Measurements from ENCODE around the gene MRPL9.
"Not testable (repeated sequence)": the region's sequence is repeated elsewhere in the genome, so short reads cannot be mapped to it uniquely, and the experiment has no call there.

Gene MRPL9

DNA sequence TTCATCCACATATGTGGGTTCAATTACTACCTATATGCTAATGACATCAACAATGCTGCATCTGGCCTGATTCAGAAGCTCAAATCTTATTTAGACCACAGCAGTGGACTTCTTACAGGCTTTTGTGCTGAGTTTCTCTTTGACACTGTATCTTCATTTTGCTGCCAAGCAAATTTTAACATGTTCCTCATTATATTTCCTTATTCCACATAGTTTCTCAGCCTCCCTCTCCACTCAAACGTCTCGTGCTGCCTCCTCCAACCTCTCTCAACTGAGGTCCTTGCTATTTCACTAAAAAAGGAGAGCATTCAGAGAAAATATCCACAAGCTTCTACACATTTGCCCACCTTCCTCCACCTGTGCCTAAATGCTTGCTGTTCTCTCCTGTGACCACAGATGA lies 20.5 kb upstream of the MRPL9 start:
- no peak for DNase-seq (ENCODE audit: low read depth)

DNA sequence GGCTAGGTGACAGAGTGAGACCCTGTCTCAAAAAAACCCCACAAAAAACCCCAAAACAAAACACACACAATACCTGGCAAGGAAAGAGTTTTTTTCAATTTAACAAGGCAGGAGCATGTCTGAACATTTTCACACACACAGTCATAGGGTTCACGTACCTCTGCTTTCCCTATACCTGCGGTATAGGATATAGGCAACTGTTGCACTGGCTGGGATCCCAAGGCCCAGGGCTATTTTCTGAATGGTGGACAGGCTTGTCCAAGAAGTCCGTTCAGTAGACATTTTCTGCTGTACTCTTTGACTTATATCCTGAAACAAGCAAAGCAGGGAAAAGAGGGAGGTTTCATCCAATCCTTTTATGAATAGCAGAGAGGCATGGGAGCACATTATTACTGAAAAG lies 19.4 kb upstream of the MRPL9 start:
- no peak for DNase-seq (ENCODE audit: low read depth)

DNA sequence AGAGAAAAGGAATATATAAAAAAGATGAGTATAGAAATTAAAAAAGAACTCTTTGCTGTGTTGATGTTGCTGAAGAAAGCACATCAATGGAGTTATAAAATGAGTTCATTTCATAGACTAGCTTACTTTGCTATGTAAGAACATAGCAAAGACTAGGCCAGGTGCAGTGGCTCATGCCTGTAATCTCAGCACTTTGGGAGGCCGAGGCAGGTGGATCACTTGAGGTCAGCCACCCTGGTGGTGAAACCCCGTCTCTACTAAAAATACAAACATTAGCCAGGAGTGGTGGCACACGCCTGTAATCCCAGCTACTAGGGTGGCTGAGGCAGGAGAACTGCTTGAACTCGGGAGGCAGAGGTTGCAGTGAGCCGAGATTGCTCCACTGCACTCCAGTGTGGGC lies 18.7 kb upstream of the MRPL9 start:
- DNase-seq (ENCODE audit: low read depth), result not testable (repeated sequence)

DNA sequence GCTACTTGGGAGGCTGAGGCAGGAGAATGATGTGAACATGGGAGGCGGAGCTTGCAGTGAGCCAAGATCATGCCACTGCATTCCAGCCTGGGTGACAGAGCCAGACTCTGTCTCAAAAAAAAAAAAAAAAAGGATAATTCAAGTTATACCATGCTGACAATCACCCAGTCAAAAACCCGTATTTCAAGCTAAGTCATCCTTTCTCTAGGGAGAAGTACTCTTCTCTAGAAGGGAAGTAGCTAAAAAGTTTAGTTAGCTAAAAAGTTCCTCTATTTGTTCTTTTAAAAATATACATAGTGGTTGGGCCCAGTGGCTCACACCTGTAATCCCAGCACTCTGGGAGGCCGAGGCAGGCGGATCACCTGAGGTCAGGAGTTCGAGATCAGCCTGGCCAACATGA lies 17.4 kb upstream of the MRPL9 start:
- not testable (repeated sequence) for DNase-seq (ENCODE audit: low read depth)

DNA sequence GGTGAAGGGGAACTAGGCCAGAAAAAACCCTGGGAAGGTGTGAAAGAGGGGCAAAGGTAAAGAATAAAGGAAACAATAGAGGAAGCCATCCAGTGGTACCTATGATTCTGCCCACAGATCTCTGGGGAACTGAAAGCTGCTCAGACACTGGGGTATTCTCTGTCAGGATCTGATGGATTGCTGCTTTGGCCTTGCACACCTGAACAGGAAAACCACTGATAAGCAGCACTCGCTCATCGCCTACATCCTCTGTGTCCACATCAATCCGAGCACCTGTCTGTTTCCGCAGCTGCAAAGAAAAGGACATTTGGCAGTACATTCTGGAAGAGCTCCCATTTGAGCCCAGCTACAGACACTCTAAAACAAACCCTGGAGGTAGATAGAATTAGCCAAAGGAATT lies 16.6 kb upstream of the MRPL9 start:
- no peak for DNase-seq (ENCODE audit: low read depth)

DNA sequence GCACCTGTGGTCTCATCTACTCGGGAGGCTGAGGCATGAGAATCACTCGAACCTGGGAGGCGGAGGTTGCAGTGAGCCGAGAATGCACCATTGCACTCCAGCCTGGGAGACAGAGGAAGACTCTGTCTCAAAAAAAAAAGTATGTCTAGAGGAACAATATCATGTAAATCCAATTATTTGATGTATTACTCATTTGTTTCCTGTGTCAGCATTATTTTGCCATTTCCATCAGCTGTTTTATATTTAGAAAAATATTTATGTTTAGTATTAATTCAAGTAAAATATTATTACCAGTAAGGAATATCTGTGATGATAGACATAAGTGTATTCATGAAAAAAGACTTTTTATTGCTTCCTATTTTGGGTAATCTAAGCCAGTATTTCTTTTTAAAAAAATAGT lies 14.0 kb upstream of the MRPL9 start:
- no peak for DNase-seq (ENCODE audit: low read depth)

DNA sequence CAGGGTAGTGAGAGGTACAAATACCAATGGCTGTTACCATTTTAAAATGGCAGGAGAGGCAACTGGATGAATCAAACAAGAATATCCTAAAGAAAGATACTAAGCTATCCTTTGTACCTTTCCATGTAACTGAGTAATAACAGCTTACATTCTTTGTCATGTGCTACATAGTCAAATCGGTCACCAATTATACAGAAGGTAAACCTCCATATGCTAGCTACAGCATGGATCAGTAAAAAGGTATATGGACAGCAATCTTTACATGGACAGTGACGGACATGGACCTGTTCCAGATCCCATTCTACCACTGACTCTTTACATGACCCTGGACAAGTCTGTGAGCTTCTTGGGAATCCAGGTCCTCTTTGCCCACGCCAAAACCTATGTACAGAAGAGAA lies 13.4 kb upstream of the MRPL9 start:
- DNase-seq (ENCODE audit: low read depth), result no peak

DNA sequence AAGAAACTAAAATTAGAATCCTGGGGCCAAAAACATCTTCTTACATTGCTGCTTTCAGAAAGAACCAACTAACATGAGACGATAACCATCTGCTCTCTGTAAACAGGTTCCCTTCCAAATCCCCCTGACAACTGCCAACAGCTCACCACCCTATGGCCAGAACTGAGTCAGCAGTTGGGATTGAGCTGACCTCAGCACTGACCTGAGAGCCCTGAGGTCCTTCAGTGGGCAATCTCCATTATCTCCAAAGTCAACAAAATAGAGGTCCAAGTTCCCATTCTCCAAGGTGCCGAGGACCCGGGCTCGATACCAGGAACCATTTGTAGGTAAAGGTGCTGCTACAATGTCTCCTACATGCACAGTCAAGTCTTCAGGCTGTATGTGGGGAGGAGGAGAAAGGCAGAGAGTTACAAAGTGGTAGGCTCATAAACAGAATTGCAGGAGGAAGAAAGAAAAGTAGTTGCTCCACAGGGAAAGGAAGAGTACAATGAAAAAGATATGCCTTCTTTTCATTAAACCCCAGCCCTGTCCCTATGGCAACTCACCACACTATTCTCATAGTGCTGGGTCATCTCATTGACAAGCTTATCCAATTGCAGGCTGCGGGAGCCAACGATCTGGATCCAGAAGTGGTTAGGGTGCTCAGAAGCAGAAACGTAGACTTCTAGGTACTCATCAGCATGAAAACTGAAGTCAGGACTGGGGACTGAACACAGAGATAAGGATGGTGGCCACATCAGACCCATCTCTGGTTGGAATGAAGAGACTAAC lies 12.8 kb upstream of the MRPL9 start:
- DNase-seq (ENCODE audit: low read depth), result no peak

DNA sequence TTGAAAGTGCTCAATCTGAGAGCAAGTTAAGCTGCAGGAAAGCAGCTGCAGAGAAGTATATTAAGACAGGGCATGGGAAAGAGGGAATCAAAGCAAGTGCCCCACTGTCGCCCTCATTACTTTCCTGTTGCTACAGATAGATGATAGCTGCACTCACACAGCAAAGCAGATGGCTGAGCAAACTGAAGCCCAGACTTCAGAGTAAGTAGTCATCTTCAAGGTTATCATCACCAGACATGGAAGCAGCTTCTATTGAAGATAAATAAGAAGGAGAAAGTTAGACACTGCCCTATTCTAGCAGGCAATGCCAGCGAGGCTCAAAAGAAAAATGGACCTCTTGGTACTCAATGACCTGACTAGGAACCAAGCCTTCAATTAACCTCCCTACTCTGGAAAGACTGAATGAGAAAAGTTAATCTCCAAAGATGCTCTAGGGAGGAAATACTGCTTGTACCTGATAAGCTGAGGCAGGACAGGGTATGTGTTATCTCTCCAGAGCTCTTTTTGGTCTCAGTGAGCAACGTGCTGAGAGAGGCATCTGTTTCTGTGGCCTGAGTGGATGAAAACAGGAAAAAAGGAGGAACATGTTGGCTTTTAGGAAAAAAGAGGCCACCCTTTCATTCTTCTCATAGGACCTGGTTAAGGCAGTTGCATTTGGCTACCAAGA lies 11.1 kb upstream of the MRPL9 start:
- DNase-seq (ENCODE audit: low read depth), result no peak

DNA sequence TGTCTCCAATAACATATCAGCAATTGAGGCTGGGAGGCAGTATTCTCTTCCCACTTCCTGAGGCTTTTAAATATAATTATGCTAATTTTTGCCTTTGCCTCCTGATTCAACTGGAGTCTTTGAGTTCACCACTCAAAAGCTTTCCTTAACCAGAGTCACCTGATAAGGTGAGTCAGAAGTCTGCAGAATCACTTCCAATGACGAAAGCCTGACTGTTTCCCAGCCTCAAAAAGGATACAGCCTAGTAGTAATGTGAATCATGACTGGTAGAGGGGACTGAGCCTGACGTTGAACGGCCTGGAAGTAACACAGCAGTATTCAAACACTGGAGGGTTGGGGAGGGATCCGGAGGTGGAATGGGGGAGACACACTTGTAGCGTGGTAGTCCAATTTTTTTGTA lies 10.4 kb upstream of the MRPL9 start:
- no peak for DNase-seq (ENCODE audit: low read depth)

DNA sequence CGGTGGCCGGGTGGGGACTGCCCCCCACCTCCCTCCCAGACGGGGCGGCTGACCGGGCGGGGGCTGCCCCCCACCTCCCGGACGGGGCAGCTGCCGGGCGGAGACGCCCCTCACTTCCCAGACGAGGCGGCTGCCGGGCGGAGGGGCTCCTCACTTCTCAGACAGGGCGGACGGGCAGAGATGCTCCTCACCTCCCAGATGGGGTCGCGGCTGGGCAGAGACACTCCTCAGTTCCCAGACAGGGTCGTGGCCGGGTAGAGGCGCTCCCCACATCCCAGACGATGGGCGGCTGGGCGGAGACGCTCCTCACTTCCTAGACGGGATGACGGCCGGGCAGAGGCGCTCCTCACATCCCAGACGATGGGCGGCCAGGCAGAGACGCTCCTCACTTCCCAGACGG lies 6.0 kb upstream of the MRPL9 start:
- DNase-seq (ENCODE audit: low read depth), result not testable (repeated sequence)

DNA sequence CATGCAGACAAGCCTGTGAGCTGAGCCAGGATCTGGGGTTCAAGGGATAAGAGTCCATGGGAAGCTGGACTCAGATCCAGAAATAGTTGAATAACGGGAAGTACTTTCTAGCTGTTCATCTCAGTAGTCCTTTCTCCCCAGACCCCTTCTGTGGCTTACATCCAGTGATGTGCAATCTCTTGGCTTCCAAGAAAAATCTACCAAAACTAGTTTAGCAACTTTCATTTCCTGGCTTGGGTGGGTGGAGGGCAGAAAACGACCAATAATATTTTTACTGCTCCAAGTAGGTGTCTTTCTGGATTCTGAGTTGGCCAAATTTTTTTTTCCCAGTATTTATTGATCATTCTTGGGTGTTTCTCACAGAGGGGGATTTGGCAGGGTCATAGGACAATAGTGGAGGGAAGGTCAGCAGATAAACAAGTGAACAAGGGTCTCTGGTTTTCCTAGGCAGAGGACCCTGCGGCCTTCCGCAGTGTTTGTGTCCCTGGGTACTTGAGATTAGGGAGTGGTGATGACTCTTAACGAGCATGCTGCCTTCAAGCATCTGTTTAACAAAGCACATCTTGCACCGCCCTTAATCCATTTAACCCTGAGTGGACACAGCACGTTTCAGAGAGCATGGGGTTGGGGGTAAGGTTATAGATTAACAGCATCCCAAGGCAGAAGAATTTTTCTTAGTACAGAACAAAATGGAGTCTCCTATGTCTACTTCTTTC lies 5.2 kb upstream of the MRPL9 start:
- not testable (repeated sequence) for DNase-seq (ENCODE audit: low read depth)

DNA sequence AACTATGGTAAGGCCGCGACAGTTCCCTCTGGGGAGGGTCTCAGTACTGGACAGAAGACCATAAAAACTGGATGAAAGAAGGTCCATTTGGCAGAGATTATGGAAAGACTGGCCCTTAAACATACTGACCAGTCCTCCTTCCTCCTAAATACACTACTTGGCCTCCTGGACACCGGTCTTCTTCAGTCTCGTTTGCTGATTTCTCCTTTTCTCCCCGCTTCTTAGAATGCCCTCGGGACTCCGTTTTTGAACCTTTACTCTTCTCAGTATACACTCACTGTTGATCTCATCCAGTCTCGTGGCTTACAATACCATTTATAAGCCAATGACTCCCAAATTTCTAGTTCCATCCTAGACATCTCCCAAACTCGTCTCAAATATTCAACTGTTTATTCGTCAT lies 694 bp upstream of the MRPL9 start:
- DNase-seq (ENCODE audit: low read depth), result no peak

DNA sequence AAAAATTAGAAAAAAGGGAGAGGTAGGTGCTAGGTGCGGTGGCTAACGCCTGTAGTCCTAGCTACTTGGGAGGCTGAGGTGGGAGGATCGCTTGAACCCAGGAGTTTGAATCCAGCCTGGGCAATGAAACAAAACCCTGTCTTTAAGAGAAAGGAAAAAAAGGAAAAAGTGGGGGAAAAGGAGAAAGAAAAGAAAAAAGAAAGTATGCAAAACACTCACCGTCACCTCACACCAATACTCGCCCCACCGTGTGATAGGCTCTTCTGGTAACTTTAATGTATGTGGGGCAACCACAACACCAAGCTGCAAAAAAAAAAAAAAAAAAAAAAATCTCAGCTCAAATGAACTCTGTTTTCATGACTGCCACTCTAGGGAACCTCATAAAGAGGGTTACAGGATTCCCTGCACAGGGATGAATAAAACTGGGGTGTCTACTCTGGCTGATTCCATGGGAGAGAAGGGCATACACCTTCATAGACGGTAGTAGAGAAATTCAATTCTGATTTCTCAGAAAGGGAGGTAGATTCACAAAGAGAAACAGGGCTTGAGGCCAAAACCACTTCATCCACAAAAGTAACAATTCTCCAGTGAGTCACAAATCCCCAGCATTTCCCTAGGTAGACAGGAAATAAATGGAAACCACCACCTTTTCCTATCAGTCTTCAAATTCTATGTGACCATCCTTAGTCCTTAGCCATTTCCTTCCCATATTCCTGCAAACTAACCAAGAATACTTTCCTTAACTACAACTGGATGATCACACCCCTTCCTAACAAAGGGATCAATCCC lies 2.5 kb downstream of the MRPL9 start:
- DNase-seq (ENCODE audit: low read depth), result no peak

DNA sequence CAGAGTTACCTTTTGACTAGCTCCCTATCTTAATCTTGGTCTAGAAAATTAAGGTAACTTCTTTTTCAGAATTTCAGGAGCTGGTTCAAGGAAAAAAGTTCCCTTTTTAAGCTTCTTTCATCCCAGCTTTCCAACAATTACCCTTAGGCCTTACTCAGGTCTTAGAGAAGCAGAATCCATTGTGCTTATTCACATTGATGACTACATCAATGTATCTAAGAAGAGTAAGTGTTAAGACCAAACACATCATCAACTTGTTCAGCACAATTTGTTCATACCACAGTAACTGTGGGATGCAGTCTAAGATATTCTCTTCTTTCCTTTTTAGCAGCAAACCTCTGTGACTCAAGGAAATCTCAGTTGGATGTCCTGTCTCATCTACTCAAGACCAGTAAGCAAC lies 4.1 kb downstream of the MRPL9 start:
- DNase-seq (ENCODE audit: low read depth), result no peak

DNA sequence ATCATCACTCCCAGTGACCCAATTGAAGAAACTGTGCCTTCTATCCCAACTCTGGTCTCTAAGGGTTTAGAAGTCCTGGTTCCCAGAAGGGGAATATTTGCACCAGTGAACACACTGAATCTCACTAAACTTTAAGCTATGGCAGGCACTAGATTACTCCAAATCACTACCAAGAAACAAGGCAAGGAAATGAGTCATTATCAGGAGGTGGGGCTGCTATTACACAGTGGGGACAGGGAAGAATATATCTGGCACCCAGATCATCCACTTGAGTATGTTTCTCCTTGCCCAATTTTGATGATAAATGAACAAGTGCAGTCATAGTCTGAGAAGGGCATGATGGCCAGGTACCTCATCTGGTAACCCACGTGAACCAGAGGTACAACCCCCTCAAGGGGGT lies 7.0 kb downstream of the MRPL9 start:
- no peak for DNase-seq (ENCODE audit: low read depth)

DNA sequence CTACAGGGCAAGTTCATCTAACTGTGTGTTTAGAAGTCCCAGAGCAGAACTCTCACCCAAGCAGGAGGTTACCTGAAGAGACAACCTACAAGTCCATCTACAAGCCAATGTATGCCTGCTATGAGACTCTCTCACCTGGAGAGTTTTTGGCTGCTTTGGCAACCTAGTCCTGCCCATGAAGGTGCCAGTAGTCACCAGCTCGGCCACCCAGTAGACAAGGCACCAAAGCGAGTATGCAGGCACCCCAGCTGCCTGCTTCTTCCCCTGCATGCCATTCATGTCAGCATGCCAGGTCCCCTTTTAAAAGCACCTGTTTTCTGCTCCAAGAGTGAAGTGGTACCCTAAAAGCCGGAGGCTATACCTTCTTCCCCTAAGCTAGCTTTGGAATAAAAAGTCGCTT lies 21.8 kb downstream of the MRPL9 start:
- no peak for DNase-seq (ENCODE audit: low read depth)

DNA sequence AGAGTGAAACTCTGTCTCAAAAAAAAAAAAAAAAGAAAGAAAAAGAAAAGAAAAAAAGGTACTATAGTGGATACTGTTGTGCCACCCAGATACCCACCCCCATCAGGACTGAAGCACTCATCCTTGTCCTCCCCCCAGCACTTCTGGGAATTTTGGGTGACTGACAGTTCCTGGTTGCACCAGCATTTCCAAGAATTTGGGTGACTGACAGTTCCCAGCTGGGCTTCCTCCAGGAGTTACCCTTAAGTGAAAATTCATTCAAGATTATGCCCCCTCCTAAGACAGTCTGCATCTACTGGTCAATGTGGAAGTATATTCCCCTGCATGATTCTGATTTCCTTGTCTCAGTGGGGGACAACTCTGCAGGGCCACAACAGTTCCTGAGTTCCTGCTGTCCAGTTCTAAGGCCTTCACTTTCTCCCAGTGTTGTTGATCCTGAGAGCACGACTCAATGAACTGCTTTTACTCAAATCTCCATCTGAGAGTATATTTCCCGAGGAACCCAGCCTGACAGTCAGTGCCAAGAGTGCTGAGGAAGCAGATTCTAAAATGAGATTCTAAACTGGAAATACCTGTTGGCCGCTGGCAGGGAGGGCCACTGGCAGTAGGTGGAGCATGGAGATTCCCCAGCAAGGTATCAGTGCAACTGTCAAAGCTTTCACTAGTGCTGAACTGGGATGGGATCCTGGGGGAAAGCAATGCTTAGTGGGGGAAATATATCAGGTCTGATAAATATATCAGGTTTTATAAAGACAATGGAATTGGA lies 23.5 kb downstream of the MRPL9 start:
- DNase-seq (ENCODE audit: low read depth), result no peak

DNA sequence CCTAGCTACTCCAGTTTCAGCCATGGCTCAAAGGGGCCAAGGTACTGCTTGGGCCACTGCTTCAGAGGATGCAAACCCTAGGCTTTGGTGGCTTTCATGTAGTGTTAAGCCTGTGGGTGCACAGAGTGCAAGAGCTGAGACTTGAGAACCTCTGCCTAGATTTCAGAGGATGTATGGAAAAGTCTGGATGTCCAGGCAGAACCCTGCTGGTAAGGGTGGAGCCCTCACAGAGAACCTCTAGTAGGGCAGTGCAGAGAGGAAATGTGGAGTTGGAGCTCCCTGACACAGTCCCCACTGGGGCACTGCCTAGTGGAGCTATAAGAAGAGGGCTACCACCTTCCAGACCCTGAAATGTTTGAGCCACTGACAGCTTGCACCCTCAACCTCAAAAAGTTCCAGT lies 25.8 kb downstream of the MRPL9 start:
- DNase-seq (ENCODE audit: low read depth), result no peak

DNA sequence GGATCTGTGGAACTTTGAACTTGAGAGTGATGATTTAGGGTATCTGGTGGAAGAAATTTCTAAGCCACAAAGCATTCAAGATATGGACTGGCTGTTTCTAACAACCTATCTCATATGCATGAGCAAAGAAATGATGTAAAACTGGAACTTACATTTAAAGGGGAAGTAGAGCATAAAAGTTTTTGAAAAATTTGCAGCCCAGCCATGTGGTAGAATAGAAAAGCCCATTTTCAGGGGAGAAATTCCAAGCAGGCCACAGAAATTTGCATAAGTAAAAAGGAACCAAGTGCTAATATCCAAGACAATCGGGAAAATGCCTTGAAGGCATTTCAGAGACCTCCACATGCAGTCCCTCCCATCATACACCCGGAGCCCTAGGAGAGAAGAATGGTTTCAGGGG lies 26.3 kb downstream of the MRPL9 start:
- no peak for DNase-seq (ENCODE audit: low read depth)

DNA sequence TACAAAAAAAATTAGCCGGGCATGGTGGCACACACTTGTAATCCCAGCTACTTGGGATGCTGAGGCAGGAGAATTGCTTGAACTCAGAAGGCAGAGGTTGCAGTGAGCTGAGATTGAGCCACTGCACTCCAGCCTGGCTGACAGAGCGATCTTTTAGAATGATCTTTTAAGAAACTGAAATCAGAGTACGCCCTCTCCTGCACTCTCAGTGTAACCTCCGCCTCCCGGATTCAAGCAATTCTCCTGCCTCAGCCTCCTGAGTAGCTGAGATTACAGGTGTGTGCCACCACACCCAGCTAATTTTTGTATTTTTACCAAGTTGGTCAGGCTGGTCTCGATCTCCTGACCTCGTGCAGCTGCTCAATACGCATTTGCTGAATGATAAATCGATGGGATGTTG lies 29.3 kb downstream of the MRPL9 start:
- not testable (repeated sequence) for DNase-seq (ENCODE audit: low read depth)

DNA sequence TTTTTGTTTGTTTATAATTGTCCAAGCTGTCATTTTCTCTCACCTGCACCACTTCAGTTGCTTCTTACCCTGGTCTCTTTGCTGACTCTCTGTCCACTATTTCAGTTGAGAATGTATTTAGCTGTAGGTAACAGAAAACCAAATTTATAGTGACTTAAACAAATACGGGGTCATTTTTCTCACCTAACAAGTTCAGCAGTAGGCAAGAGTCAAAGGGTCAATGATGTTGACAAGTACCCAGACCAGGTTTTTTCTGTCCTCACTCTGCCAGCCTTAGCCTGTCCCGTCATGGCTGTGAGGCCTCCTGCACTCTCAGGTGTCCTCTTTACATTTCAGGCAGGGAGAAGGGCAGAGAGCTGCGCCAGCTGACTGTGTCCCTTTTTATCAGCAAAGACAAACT lies 30.2 kb downstream of the MRPL9 start:
- no peak for DNase-seq (ENCODE audit: low read depth)
